ENCODE data around the gene PIGQ. TPM values are rescaled to one million over a fixed set of nuclear protein-coding genes. Genes with fewer than 3 reads are reported as not detected.

Gene PIGQ
- total and polyA plus RNA-seq, 2 experiments from 2014 or later = 30.2 to 62.3 TPM

- TF ChIP-seq, protein P1, sequence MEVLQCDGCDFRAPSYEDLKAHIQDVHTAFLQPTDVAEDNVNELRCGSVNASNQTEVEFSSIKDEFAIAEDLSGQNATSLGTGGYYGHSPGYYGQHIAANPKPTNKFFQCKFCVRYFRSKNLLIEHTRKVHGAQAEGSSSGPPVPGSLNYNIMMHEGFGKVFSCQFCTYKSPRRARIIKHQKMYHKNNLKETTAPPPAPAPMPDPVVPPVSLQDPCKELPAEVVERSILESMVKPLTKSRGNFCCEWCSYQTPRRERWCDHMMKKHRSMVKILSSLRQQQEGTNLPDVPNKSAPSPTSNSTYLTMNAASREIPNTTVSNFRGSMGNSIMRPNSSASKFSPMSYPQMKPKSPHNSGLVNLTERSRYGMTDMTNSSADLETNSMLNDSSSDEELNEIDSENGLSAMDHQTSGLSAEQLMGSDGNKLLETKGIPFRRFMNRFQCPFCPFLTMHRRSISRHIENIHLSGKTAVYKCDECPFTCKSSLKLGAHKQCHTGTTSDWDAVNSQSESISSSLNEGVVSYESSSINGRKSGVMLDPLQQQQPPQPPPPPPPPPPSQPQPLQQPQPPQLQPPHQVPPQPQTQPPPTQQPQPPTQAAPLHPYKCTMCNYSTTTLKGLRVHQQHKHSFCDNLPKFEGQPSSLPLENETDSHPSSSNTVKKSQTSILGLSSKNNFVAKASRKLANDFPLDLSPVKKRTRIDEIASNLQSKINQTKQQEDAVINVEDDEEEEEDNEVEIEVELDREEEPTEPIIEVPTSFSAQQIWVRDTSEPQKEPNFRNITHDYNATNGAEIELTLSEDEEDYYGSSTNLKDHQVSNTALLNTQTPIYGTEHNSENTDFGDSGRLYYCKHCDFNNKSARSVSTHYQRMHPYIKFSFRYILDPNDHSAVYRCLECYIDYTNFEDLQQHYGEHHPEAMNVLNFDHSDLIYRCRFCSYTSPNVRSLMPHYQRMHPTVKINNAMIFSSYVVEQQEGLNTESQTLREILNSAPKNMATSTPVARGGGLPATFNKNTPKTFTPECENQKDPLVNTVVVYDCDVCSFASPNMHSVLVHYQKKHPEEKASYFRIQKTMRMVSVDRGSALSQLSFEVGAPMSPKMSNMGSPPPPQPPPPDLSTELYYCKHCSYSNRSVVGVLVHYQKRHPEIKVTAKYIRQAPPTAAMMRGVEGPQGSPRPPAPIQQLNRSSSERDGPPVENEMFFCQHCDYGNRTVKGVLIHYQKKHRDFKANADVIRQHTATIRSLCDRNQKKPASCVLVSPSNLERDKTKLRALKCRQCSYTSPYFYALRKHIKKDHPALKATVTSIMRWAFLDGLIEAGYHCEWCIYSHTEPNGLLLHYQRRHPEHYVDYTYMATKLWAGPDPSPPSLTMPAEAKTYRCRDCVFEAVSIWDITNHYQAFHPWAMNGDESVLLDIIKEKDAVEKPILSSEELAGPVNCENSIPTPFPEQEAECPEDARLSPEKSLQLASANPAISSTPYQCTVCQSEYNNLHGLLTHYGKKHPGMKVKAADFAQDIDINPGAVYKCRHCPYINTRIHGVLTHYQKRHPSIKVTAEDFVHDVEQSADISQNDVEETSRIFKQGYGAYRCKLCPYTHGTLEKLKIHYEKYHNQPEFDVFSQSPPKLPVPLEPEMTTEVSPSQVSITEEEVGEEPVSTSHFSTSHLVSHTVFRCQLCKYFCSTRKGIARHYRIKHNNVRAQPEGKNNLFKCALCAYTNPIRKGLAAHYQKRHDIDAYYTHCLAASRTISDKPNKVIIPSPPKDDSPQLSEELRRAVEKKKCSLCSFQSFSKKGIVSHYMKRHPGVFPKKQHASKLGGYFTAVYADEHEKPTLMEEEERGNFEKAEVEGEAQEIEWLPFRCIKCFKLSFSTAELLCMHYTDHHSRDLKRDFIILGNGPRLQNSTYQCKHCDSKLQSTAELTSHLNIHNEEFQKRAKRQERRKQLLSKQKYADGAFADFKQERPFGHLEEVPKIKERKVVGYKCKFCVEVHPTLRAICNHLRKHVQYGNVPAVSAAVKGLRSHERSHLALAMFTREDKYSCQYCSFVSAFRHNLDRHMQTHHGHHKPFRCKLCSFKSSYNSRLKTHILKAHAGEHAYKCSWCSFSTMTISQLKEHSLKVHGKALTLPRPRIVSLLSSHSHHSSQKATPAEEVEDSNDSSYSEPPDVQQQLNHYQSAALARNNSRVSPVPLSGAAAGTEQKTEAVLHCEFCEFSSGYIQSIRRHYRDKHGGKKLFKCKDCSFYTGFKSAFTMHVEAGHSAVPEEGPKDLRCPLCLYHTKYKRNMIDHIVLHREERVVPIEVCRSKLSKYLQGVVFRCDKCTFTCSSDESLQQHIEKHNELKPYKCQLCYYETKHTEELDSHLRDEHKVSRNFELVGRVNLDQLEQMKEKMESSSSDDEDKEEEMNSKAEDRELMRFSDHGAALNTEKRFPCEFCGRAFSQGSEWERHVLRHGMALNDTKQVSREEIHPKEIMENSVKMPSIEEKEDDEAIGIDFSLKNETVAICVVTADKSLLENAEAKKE (CRISPR knock-in tag; IDR thresholded peaks at IDR 0.05) = no peak
These were observed 16.4 kb downstream of the PIGQ start (continued) for GRCh38 chr16:586047-586644.

- H2AFZ ChIP-seq = no peak overlapping the region
- ATAC-seq (no peak), DNase-seq (ENCODE audit: low spot score) (no peak)
- H3K4me2 ChIP-seq = no peak overlapping the region
- peaks cover 18% of the 10 kb centered on the region for H3K79me2 ChIP-seq (replicated peaks; ENCODE audit: insufficient read depth)
- no peak overlapping the region for H3K4me3 ChIP-seq
- peaks cover 10% of the 10 kb centered on the region; the same call in 1 of the 2 replicates for H3F3A ChIP-seq (replicated peaks; ENCODE audit: low read depth)
- no peak for TF ChIP-seq CREB1 (CRISPR knock-in tag; IDR thresholded peaks at IDR 0.05; ENCODE audit: low read depth)
- peak; percentile 51 for TF ChIP-seq POLR2AphosphoS5 (IDR thresholded peaks at IDR 0.05; ENCODE audit: low read depth)
- peaks cover 20% of the 10 kb centered on the region for H4K20me1 ChIP-seq (replicated peaks; ENCODE audit: insufficient read depth)
- no peaks in the 10 kb centered on the region for H3K9me2 ChIP-seq (ENCODE audit: insufficient read depth)
- peaks cover 30% of the 10 kb centered on the region for H3K27me3 Mint-ChIP-seq (ENCODE audit: insufficient read depth, low read depth, poor library complexity)
- no peaks in the 10 kb centered on the region; the same call in 2 of the 3 replicates for H3K9me3 Mint-ChIP-seq
- peak overlapping the region; percentile 87 for H3K4me3 Mint-ChIP-seq
- peaks cover 5% of the 10 kb centered on the region; the same call in 1 of the 2 replicates for H3K4me1 ChIP-seq (ENCODE audit: insufficient read depth)
- peaks cover 14% of the 10 kb centered on the region for H3K4me1 Mint-ChIP-seq
- peak overlapping the region; percentile 86; the same call in 1 of the 2 replicates for H3K27ac Mint-ChIP-seq
- H3K36me3 Mint-ChIP-seq (ENCODE audit: low read depth) = peaks cover 3% of the 10 kb centered on the region; the same call in 1 of the 3 replicates
- peaks cover 30% of the 10 kb centered on the region for H3K27me3 ChIP-seq (ENCODE audit: insufficient read depth)
- no peaks in the 10 kb centered on the region for H3K36me3 ChIP-seq (ENCODE audit: insufficient read depth)
- H3K27ac ChIP-seq (ENCODE audit: low read depth) = no peak overlapping the region
These were observed 17.1 kb downstream of the PIGQ start for GRCh38 chr16:586645-587590.

All from GM23338 (cell line).